Measurements from ENCODE around the gene RBMX.

Gene RBMX

DNA sequence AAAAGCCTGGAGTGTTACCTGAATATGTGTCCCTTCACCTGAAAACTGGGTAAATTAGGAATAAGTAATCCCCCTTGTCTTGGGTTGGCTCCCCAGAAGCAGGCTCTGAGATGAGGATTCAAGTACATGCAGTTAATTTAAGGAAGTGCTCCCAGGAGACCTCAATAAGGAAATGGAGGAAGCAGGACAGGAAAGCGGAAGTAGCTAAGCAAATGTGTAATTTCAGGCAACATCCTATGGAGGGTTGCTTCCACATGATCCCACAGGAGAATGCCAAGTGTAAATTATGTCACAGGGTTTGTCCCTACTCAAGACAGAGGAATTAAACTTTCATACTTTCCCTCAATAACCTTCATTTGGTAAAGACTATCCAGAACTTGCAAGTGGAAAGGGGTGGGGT is 51.7 kb downstream of the RBMX start:
- DNase-seq = no peak

DNA sequence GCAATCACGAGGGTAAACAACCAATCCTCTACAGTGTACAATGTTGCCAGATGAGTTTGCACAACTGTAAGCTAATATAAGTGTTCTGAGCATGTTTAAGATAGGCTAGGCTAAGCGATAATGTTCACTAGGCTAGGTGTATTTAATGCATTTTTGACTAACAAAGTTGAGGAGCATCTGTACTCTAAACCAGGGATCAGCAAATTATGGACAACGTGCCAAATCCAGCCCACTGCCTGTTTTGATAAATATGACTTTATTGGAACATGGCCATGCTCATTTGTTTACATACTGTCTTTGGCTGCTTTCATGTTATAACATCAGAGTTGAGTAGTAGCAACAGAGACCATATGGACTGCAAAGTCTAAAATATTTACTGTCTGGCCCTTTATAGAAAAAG is 53.5 kb downstream of the RBMX start:
- no peak for DNase-seq

DNA sequence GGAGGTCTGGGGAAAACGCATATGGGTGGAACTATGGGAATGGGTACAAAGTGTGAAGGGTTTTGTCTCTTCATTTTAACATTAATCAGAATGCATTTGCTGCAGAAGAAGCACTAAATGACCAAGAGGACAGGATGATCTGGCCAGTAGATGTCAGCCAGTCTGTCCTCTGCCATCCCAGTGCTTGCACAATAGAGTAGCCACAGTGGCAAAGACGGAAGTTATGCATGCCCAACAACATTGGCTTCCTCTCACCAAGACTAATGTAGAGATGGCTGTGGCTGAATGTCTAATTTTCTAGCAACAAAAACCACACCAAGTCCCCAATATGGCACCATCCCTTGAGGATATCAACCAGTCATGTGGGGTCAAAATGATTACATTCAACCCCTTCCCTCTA is 54.8 kb downstream of the RBMX start:
- DNase-seq = no peak

Measured in stimulated activated CD4-positive, alpha-beta T cell treated with anti-CD3 and anti-CD28 coated beads, Interleukin-4, amount 100 ng/mL, for 1 hour (primary cell).